K562 (cell line): ENCODE measurements around the gene ST6GALNAC1. TPM values are rescaled to one million over a fixed set of nuclear protein-coding genes. Genes with fewer than 3 reads are reported as not detected.

Experiments
- ATAC-seq: fragments of 200-7000 bp; cut with Tn5 transposase; 3 replicates; pipeline ENCODE4 v1.9.1; 2020; ENCODE audit warnings: moderate library complexity
- BruUV-seq: library from RNA; stranded (reverse); fragments of 400-500 nt; replicated peaks from 2 replicates; lab custom pipeline; 2021; lab: Mats Ljungman, UMichigan
- CTCF ChIA-PET: fragments of 300-600 bp; formaldehyde crosslinking; extraction: SDS; loops from one replicate; lab custom pipeline; 2021; ENCODE audit warnings: low intra/inter-chr PET ratio; lab: Yijun Ruan, JAX
- POLR2A ChIA-PET: fragments of 300-600, 350-650 bp; sonication (Branson Sonifier 250); formaldehyde crosslinking; extraction: SDS; loops from one replicate; lab custom pipeline; 2021; ENCODE audit warnings: antibody characterized with exemption, inconsistent platforms; lab: Yijun Ruan, JAX
- DNase-seq, 4 experiments: peaks; one replicate each; pipeline versions ENCODE4 v3.0.0 to v3.0.0-alpha.2; 2011 to 2018; ENCODE audit warnings: low spot score in 3 of 4, mixed read lengths in 3 of 4; ENCODE audit errors: extremely low read depth in 1 of 4
- FAIRE-seq: peaks from 2 replicates; lab custom pipeline; 2011; peaks lifted over from hg19 to GRCh38; lab: Jason Lieb, UNC
- H2AFZ ChIP-seq: 2 replicates; pipeline ENCODE4 v1.6.0; 2011; ENCODE audit warnings: low read depth, low read length, control low read depth, inconsistent platforms
- H3K27ac ChIP-seq: fragments of 200-600 bp; 3 replicates; pipeline ENCODE4 v1.8.0; 2011; ENCODE audit warnings: low read depth, mild to moderate bottlenecking, control low read depth, inconsistent platforms, low read length, moderate library complexity, mixed read lengths; ENCODE audit errors: extremely low read depth
- H3K27me3 ChIP-seq, 2 experiments: fragments of 300-600 bp in 1 of 2; 2 replicates in 1 of 2; 3 replicates in 1 of 2; pipeline versions ENCODE4 v1.6.0 to v1.8.0; 2011; ENCODE audit warnings: inconsistent platforms in 2 of 2, low read length in 2 of 2, mild to moderate bottlenecking in 1 of 2, mixed read lengths in 1 of 2, moderate library complexity in 1 of 2; ENCODE audit not compliant: control insufficient read depth in 2 of 2, insufficient read depth in 2 of 2
- H3K36me3 ChIP-seq: fragments of 300-600 bp; 3 replicates; pipeline ENCODE4 v1.8.0; 2011; ENCODE audit warnings: mild to moderate bottlenecking, low read length, inconsistent platforms; ENCODE audit not compliant: control insufficient read depth, insufficient read depth
- H3K4me1 ChIP-seq, 2 experiments: fragments of 200-600 bp in 1 of 2; replicated peaks in 1 of 2; 2 replicates in 1 of 2; 3 replicates in 1 of 2; pipeline versions ENCODE4 v1.5.1 to v1.8.0; 2011; ENCODE audit warnings: inconsistent platforms in 2 of 2, low read length in 2 of 2, mild to moderate bottlenecking in 1 of 2, mixed read lengths in 1 of 2, moderate library complexity in 1 of 2; ENCODE audit not compliant: control insufficient read depth in 2 of 2, insufficient read depth in 2 of 2
- H3K4me2 ChIP-seq: 2 replicates; pipeline ENCODE4 v1.6.1; 2011; ENCODE audit warnings: low read length, control low read depth, inconsistent platforms, mixed read lengths; ENCODE audit not compliant: insufficient read depth
- H3K4me3 ChIP-seq: fragments of 200-600 bp; sonication (generic), shearing (Covaris generic); 2 replicates; pipeline ENCODE4 v1.5.1; 2016; ENCODE audit warnings: control low read depth, inconsistent platforms
- H3K79me2 ChIP-seq: fragments of 200-600 bp; 3 replicates; pipeline ENCODE4 v1.8.0; 2011; ENCODE audit warnings: low read length, inconsistent platforms; ENCODE audit not compliant: control insufficient read depth, insufficient read depth
- H3K9ac ChIP-seq, 2 experiments: 2 replicates each; pipeline versions ENCODE4 v1.6.0 to v1.6.1; 2011; ENCODE audit warnings: low read depth in 2 of 2, low read length in 2 of 2, control low read depth in 1 of 2, inconsistent platforms in 1 of 2, mild to moderate bottlenecking in 1 of 2, mixed read lengths in 1 of 2; ENCODE audit not compliant: insufficient read depth in 1 of 2
- H3K9me1 ChIP-seq: one replicate; pipeline ENCODE4 v1.6.0; 2011; ENCODE audit warnings: inconsistent platforms, mild to moderate bottlenecking, low read length, moderate library complexity; ENCODE audit not compliant: control insufficient read depth, insufficient read depth
- H3K9me3 ChIP-seq: replicated peaks from 2 replicates; pipeline ENCODE4 v1.5.1; 2011; ENCODE audit warnings: low read depth, low read length, inconsistent platforms; ENCODE audit not compliant: control insufficient read depth, insufficient read depth
- H4K20me1 ChIP-seq: replicated peaks from 2 replicates; pipeline ENCODE4 v1.6.1; 2011; ENCODE audit warnings: low read length, inconsistent platforms, mixed read lengths; ENCODE audit not compliant: control insufficient read depth, insufficient read depth
- PRDM10 ChIP-seq: fragments of 450-650 bp; IDR thresholded peaks from 2 replicates; pipeline ENCODE4 v1.6.1; 2018; ENCODE audit not compliant: partially characterized antibody
- WGBS: fragments of 100-300 bp; shearing (Covaris generic); methylation state at CpG from one replicate; pipeline ENCODE4 v1.1.6; 2016; ENCODE audit warnings: low coverage, mixed read lengths; ENCODE audit not compliant: insufficient coverage; ENCODE audit errors: missing lambda C conversion rate; 5-methylcytosine and 5-hydroxymethylcytosine counted together
- in situ Hi-C: fragments of 300-500 bp; cut with MboI; formaldehyde crosslinking; loops from 4 replicates; pipeline ENCODE4 v1.15.0; 2018; ENCODE audit warnings: inconsistent platforms, mixed read lengths
- intact Hi-C: fragments of 100-400 bp; cut with micrococcal nuclease; formaldehyde crosslinking; loops from 2 replicates; pipeline ENCODE4 v1.14.2; 2022
- polyA plus RNA-seq, 8 experiments: library from polyadenylated mRNA; depleted of rRNA in 4 of 8; stranded (reverse) in 5 of 8; unstranded in 3 of 8; fragments of >200 nt; fragmentation: Nextera tagmentation in 2 of 8; fragmentation: Illumina TruSeq in 1 of 8; extraction: Ambion mirVana in 2 of 8; extraction: Trizol in 1 of 8; gene quantifications; 2 replicates each; pipeline versions ENCODE4 v1.2.1 to v1.2.3, GENCODE V29; 2011 to 2014; ENCODE audit warnings: inconsistent platforms in 1 of 8, missing spikeins in 1 of 8
- total RNA-seq, 7 experiments: library from RNA; depleted of rRNA in 6 of 7; stranded (reverse); fragments of >200 nt in 6 of 7; fragmentation: Illumina TruSeq in 2 of 7; extraction: Trizol in 2 of 7; gene quantifications; 2 replicates each; pipeline versions ENCODE4 v1.2.1 to v1.2.3, GENCODE V29; 2011 to 2021; ENCODE audit warnings: low replicate concordance in 1 of 7
- TF ChIP-seq, protein P1 (sequence below): fragments of 450-650 bp; IDR thresholded peaks from 2 replicates; pipeline ENCODE4 v1.6.1; 2016; ENCODE audit warnings: low read depth, mild to moderate bottlenecking, moderate library complexity

ST6GALNAC1 gene
- total and polyA plus RNA-seq, 9 of the 15 experiments (the other 6 are each of a cell fraction or from before 2014, with no cell fraction given): 20.6 to 68.4 (median 50.5) TPM

DNA sequence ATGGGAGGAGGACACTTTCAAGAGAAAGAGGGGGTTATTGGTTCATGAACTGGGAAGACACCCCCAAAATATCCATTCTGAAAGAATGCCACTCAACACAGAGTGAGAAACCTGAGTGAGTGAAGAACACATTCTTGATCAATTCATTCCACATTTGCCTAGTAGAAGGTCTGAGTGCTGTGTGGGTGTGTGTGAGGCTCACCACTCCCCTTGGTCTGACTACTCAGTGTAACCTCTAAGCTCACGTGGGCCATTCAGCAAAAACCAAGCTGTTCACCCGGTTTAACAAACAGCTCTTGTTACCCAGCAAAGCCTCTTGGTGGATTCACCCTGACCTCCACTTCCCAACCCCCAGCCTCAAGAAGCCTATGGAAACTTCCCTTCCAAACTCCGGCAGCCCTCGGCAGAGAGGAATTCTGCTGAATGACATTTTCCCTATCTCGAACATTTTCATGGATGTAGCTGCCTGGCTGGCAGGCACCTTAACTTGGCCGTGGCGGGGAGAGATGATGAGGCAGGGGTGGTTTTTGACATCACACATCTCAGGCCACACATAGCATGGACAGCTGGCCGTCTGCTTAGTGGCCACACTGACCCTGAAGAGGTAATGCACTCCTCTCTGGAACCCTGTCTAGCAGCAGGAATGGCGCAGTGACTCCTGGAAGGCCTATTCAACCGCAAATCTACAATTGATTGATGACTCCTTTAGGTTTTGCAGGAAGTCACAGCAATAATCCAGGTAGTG lies 11.6 kb downstream of the ST6GALNAC1 start:
- intact Hi-C loops: no loop called here
- ChIA-PET CTCF (no interaction called here), POLR2A (interaction anchor here (0.7 to 1.7 kb wide), 5 partner anchors 8 to 169 kb away, joined by 3 to 6 read pairs (median 3); no protein-coding TSS in a partner anchor)
- WGBS: 85% methylated on average over 10 of the region's 10 CpGs
- H3K9ac ChIP-seq: no peak overlapping the region
- H3K4me1 ChIP-seq: peaks cover 5% of the 10 kb centered on the region in 2 experiments; a peak in 3 of 5 replicates
- H3K79me2 ChIP-seq: peaks cover 26% of the 10 kb centered on the region
- in situ Hi-C loops: no loop called here
- H4K20me1 ChIP-seq: peaks cover 5% of the 10 kb centered on the region
- H3K9me1 ChIP-seq: no peaks in the 10 kb centered on the region
- H3K27ac ChIP-seq: no peak overlapping the region
- no peak overlapping the region for H2AFZ ChIP-seq
- H3K4me3 ChIP-seq: no peak overlapping the region
- H3K9me3 ChIP-seq: no peaks in the 10 kb centered on the region
- TF ChIP-seq, protein P1, sequence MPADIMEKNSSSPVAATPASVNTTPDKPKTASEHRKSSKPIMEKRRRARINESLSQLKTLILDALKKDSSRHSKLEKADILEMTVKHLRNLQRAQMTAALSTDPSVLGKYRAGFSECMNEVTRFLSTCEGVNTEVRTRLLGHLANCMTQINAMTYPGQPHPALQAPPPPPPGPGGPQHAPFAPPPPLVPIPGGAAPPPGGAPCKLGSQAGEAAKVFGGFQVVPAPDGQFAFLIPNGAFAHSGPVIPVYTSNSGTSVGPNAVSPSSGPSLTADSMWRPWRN: no peak
- peak; percentile 71 for TF ChIP-seq PRDM10
- DNase-seq: no peak
- H3K36me3 ChIP-seq: peaks cover 71% of the 10 kb centered on the region
- H3K4me2 ChIP-seq: no peak overlapping the region
- BruUV-seq: no TSS peak
- peak; percentile 83 for FAIRE-seq
- peak; percentile 21 for ATAC-seq
- no peaks in the 10 kb centered on the region for H3K27me3 ChIP-seq
